HEK293T (cell line): ENCODE measurements around the gene TMEM209.

ENCODE experiments used
- CTCF ChIA-PET: fragments of 350-600 bp; formaldehyde crosslinking; extraction: SDS; loops from one replicate; lab custom pipeline; 2021; ENCODE audit warnings: antibody characterized with exemption, inconsistent platforms; lab: Yijun Ruan, JAX
- POLR2A ChIA-PET: fragments of 350-600 bp; formaldehyde crosslinking; extraction: SDS; loops from one replicate; lab custom pipeline; 2020; ENCODE audit warnings: antibody characterized with exemption, inconsistent platforms; lab: Yijun Ruan, JAX
- DNase-seq: peaks from one replicate; pipeline ENCODE4 v3.0.0; 2012; ENCODE audit warnings: mixed read lengths; ENCODE audit errors: extremely low spot score
- ARNT ChIP-seq: fragments of 450-650 bp; IDR thresholded peaks from 2 replicates; pipeline ENCODE4 v1.6.1; 2017; ENCODE audit warnings: mild to moderate bottlenecking
- BHLHE40 ChIP-seq: fragments of 450-650 bp; IDR thresholded peaks from 2 replicates; pipeline ENCODE4 v1.6.1; 2016; ENCODE audit warnings: mild to moderate bottlenecking, moderate library complexity, borderline replicate concordance
- CTBP1 ChIP-seq: fragments of 450-650 bp; IDR thresholded peaks from 2 replicates; pipeline ENCODE4 v1.6.1; 2016; ENCODE audit warnings: borderline replicate concordance
- ELF4 ChIP-seq: fragments of 450-650 bp; IDR thresholded peaks from 2 replicates; pipeline ENCODE4 v1.6.1; 2017; ENCODE audit warnings: antibody characterized with exemption
- FOXA1 ChIP-seq: fragments of 450-650 bp; IDR thresholded peaks from 2 replicates; pipeline ENCODE4 v1.6.1; 2016; ENCODE audit warnings: mild to moderate bottlenecking
- FOXK2 ChIP-seq: fragments of 450-650 bp; IDR thresholded peaks from 2 replicates; pipeline ENCODE4 v1.6.1; 2016; ENCODE audit warnings: mild to moderate bottlenecking
- FOXM1 ChIP-seq: fragments of 450-650 bp; IDR thresholded peaks from 2 replicates; pipeline ENCODE4 v1.6.1; 2017; ENCODE audit warnings: mild to moderate bottlenecking, borderline replicate concordance
- HDGF ChIP-seq: fragments of 450-650 bp; IDR thresholded peaks from 2 replicates; pipeline ENCODE4 v1.6.1; 2017; ENCODE audit warnings: antibody characterized with exemption, borderline replicate concordance
- L3MBTL2 ChIP-seq: fragments of 450-650 bp; conservative IDR thresholded peaks from 2 replicates; pipeline ENCODE4 v1.6.1; 2016; ENCODE audit warnings: mild to moderate bottlenecking
- LEF1 ChIP-seq: fragments of 450-650 bp; IDR thresholded peaks from 2 replicates; pipeline ENCODE4 v1.6.1; 2017; ENCODE audit warnings: mild to moderate bottlenecking, borderline replicate concordance
- NFRKB ChIP-seq: fragments of 450-650 bp; IDR thresholded peaks from 2 replicates; pipeline ENCODE4 v1.6.1; 2016; ENCODE audit warnings: mild to moderate bottlenecking, moderate library complexity
- SP1 ChIP-seq: fragments of 450-650 bp; IDR thresholded peaks from 2 replicates; pipeline ENCODE4 v1.6.1; 2017
- SUZ12 ChIP-seq: fragments of 450-650 bp; IDR thresholded peaks from 2 replicates; pipeline ENCODE4 v1.6.1; 2016; ENCODE audit warnings: mild to moderate bottlenecking
- TARDBP ChIP-seq: fragments of 450-650 bp; IDR thresholded peaks from 2 replicates; pipeline ENCODE4 v1.6.1; 2016
- ZNF384 ChIP-seq: fragments of 450-650 bp; IDR thresholded peaks from 2 replicates; pipeline ENCODE4 v1.6.1; 2016
- TF ChIP-seq, protein P1 (sequence below): fragments of 450-650 bp; IDR thresholded peaks from 2 replicates; pipeline ENCODE4 v1.6.1; 2016

Gene TMEM209

DNA sequence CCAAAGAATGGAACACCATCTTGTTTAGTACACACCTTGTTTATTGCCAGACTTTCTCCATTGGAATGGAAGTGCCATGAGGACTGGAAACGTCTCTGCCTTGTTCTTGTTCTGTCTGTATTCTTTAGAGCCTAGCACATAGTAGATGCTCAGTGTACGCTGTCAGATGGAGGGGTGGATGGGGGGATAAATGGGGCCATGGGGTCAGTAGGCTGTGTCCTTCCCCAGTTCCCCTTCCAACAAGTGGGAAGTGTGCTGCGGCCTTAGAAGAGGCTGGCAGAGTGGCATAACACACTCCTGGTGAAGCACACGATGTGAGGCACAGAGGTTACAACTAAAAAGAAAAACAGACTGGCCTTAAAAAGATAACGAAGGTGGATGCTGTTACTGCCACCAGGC is 61.9 kb downstream of the TMEM209 start:
- DNase-seq, result no peak
- TF ChIP-seq FOXK2, result no peak
- TF ChIP-seq NFRKB, result no peak
- TF ChIP-seq, protein P1, sequence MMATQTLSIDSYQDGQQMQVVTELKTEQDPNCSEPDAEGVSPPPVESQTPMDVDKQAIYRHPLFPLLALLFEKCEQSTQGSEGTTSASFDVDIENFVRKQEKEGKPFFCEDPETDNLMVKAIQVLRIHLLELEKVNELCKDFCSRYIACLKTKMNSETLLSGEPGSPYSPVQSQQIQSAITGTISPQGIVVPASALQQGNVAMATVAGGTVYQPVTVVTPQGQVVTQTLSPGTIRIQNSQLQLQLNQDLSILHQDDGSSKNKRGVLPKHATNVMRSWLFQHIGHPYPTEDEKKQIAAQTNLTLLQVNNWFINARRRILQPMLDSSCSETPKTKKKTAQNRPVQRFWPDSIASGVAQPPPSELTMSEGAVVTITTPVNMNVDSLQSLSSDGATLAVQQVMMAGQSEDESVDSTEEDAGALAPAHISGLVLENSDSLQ, result no peak
- no peak for TF ChIP-seq SUZ12
- no peak for TF ChIP-seq FOXA1
- TF ChIP-seq ZNF384, result no peak
- TF ChIP-seq BHLHE40, result no peak
- TF ChIP-seq TARDBP, result no peak
- no peak for TF ChIP-seq L3MBTL2
- no peak for TF ChIP-seq LEF1
- no peak for TF ChIP-seq FOXM1
- TF ChIP-seq ELF4, result no peak
- ChIA-PET CTCF (no interaction called here), POLR2A (no interaction called here)

DNA sequence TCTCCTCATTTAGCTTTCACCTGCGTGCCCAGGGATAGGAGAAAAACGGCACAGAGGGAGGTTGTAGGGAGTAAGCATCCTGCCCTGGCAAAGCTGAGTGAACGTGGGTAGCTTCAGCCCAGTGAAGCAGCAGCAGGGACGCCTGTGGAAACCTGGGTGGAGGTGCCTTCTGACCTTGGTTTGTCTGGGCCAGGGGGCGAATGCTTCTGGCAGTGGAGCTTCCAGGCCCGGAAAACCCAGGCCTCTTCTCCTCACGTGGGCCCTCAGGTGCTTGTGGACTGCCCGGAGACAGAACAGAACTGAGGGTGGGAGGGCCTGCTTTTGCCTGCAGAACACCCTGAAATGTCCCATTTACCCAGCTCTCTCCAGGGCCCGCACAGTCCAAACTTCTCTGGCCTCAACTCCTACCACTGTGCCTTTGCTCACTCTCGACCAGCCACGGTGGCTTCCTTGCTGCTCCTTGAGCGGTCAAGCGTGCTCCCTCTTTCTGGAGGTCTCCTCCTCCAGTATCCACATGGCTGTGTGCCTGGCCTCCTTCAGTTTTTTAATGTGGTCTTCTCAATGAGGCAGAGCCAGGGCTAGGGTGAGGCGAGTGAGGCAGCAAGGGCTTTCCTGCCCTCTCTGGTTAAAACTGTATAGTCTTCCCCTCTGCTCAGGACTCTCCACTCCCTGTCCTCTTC is 62.4 kb downstream of the TMEM209 start:
- ChIA-PET POLR2A (no interaction called here), CTCF (no interaction called here)
- DNase-seq, result no peak
- no peak for TF ChIP-seq FOXA1
- TF ChIP-seq ELF4, result no peak
- no peak for TF ChIP-seq FOXK2
- TF ChIP-seq BHLHE40, result no peak
- no peak for TF ChIP-seq SP1
- no peak for TF ChIP-seq ZNF384
- no peak for TF ChIP-seq NFRKB
- TF ChIP-seq L3MBTL2, result no peak
- TF ChIP-seq CTBP1, result no peak
- TF ChIP-seq HDGF, result no peak
- no peak for TF ChIP-seq SUZ12
- no peak for TF ChIP-seq ARNT
- TF ChIP-seq LEF1, result no peak
- TF ChIP-seq, protein P1, result no peak
- TF ChIP-seq TARDBP, result no peak
- TF ChIP-seq FOXM1, result no peak

GRCh38 chr7:130141884-130142653 is 63.1 kb downstream of the TMEM209 start:
- no peak for DNase-seq
- ChIA-PET CTCF (no interaction called here), POLR2A (no interaction called here)
- TF ChIP-seq FOXA1 (no peak), SUZ12 (no peak), FOXM1 (no peak), SP1 (no peak), L3MBTL2 (no peak), CTBP1 (no peak), TARDBP (no peak), HDGF (no peak), ELF4 (no peak), LEF1 (no peak), ARNT (no peak), FOXK2 (no peak), NFRKB (no peak), BHLHE40 (no peak), ZNF384 (no peak)
- TF ChIP-seq, protein P1, result no peak

- POLR2A ChIA-PET, result no interaction called here
- CTCF ChIA-PET, result no interaction called here
- TF ChIP-seq SUZ12, result no peak
- TF ChIP-seq ARNT, result no peak
- TF ChIP-seq, protein P1, result no peak
- no peak for TF ChIP-seq SP1
- no peak for TF ChIP-seq LEF1
- no peak for TF ChIP-seq FOXK2
- TF ChIP-seq BHLHE40, result no peak
- no peak for TF ChIP-seq ELF4
- no peak for TF ChIP-seq FOXA1
- TF ChIP-seq ZNF384, result no peak
- no peak for TF ChIP-seq L3MBTL2
- no peak for TF ChIP-seq CTBP1
- TF ChIP-seq FOXM1, result no peak
- no peak for TF ChIP-seq NFRKB
- TF ChIP-seq HDGF, result no peak
- no peak for TF ChIP-seq TARDBP
- no peak for DNase-seq
Observed at GRCh38 chr7:130141161-130141883, 63.9 kb downstream of the TMEM209 start.
